Measurements from ENCODE around the gene ATF5. TPM values are rescaled to one million over a fixed set of nuclear protein-coding genes. Genes with fewer than 3 reads are reported as not detected.

Gene ATF5
- total and polyA plus RNA-seq, 2 of the 13 experiments (the other 11 are each of a cell fraction or from before 2014, with no cell fraction given) = 5.2 to 10.3 TPM

GRCh38 chr19:49881672-49882394, 47.2 kb upstream of the ATF5 start:
- DNase-seq (ENCODE audit: low spot score) (no peak), FAIRE-seq (no peak)

More at GRCh38 chr19:49881672-49882394, 47.2 kb upstream of the ATF5 start:
- H2AFZ ChIP-seq (ENCODE audit: low read length) = no peak overlapping the region
- peaks cover 21% of the 10 kb centered on the region for H3K4me1 ChIP-seq (ENCODE audit: insufficient read depth, low read length)
- in situ Hi-C loops (cut with HindIII; ENCODE audit: extremely low pct_ligation_motif_present, low pct_unique_long_range_greater_than_20kb) (no loop called here), intact Hi-C loops (cut with micrococcal nuclease; ENCODE audit: unreplicated experiment) (no loop called here)
- H3K27me3 ChIP-seq (ENCODE audit: control insufficient read depth in 1 of 2, insufficient read depth in 2 of 2, low read length in 2 of 2) = no peaks in the 10 kb centered on the region; a peak in 1 of 5 replicates
- H3K4me3 ChIP-seq (replicated peaks in 1 of 3; ENCODE audit: insufficient read depth in 1 of 3, low read depth in 2 of 3, low read length in 3 of 3) = no peak overlapping the region
- H3K27ac ChIP-seq (ENCODE audit: extremely low read length, insufficient read depth, low read length) = no peak overlapping the region
- H3K79me2 ChIP-seq (ENCODE audit: insufficient read depth, low read length) = peaks cover 13% of the 10 kb centered on the region
- TF ChIP-seq NFYC (CRISPR knock-in tag; IDR thresholded peaks at IDR 0.05) (peak; percentile 67), PBX2 (CRISPR knock-in tag; IDR thresholded peaks at IDR 0.05) (peak; percentile 48; the same call in 1 of the 2 replicates), AGO2 (optimal IDR thresholded peaks at IDR 0.05; ENCODE audit: low read depth, low read length) (peak; percentile 10), RBFOX2 (IDR thresholded peaks at IDR 0.05; ENCODE audit: low read depth, low read length) (peak; percentile 28; the same call in 1 of the 2 replicates), NFYB (CRISPR knock-in tag; IDR thresholded peaks at IDR 0.05) (peak; percentile 71), SP2 (CRISPR knock-in tag; IDR thresholded peaks at IDR 0.05) (peak; percentile 49; the same call in 1 of the 2 replicates), ZNF20 (CRISPR knock-in tag; IDR thresholded peaks at IDR 0.05) (no peak)
- TF ChIP-seq, protein P1, sequence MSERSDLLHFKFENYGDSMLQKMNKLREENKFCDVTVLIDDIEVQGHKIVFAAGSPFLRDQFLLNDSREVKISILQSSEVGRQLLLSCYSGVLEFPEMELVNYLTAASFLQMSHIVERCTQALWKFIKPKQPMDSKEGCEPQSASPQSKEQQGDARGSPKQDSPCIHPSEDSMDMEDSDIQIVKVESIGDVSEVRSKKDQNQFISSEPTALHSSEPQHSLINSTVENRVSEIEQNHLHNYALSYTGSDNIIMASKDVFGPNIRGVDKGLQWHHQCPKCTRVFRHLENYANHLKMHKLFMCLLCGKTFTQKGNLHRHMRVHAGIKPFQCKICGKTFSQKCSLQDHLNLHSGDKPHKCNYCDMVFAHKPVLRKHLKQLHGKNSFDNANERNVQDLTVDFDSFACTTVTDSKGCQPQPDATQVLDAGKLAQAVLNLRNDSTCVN (CRISPR knock-in tag; IDR thresholded peaks at IDR 0.05; ENCODE audit: borderline replicate concordance) = no peak
- 93% methylated on average over 30 of the region's 31 CpGs for WGBS (ENCODE audit: low lambda C conversion rate)
- H3K36me3 ChIP-seq (replicated peaks in 1 of 2; ENCODE audit: control insufficient read depth in 1 of 2, insufficient read depth in 2 of 2, low read length in 2 of 2) = peaks cover 23 to 62% of the 10 kb centered on the region in 2 experiments
- no peak for ATAC-seq
- ChIA-PET POLR2A (no interaction called here), CTCF (ENCODE audit: low intra/inter-chr PET ratio, low total read pairs) (no interaction called here)
- no peaks in the 10 kb centered on the region for H3K9me3 ChIP-seq (ENCODE audit: low read length)
- BruUV-seq (replicated peaks) = no TSS peak
- peaks cover 5% of the 10 kb centered on the region for H4K20me1 ChIP-seq (ENCODE audit: insufficient read depth, low read length)
- H3K9ac ChIP-seq (ENCODE audit: insufficient read depth, low read depth, low read length) = no peak overlapping the region
- H3K4me2 ChIP-seq (ENCODE audit: low read depth, low read length) = no peak overlapping the region
